HuH-7 (cell line): ENCODE results near the gene SMAD2.

Experiments
- DNase-seq: peaks from one replicate; pipeline ENCODE4 v3.0.0; 2011; ENCODE audit warnings: low spot score

The SMAD2 gene

DNA sequence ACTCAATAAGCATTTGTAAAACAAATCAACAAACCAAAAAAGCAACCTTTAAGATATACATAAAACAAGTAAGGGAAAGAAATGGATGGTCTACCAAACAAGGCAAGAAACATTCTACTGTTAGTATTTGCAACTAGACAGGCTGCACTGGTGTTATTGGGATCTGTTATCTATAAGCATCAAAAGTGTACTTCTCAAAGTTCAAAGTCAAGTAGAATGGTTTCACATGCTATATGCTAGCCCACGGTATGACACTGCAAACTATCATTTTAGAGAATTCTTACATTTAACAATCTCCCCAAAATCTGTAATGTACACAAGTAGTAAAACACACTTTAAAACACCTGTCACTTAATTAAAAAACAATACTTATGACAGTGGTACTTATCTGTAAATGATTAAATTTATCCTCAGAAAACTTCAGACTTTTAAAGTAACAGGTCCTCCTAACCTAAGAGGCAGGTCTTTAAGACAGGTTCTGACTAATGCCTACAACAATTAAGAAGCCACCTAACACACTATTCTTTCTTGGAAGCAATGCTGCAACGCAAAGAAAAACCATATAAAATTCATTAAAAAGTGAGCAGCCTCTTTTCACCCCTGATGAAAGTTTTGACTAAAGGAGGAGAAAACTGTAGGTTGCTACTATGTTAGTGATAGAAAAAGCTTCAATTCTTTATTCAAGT is 34.8 kb downstream of the SMAD2 start:
- no peak for DNase-seq

DNA sequence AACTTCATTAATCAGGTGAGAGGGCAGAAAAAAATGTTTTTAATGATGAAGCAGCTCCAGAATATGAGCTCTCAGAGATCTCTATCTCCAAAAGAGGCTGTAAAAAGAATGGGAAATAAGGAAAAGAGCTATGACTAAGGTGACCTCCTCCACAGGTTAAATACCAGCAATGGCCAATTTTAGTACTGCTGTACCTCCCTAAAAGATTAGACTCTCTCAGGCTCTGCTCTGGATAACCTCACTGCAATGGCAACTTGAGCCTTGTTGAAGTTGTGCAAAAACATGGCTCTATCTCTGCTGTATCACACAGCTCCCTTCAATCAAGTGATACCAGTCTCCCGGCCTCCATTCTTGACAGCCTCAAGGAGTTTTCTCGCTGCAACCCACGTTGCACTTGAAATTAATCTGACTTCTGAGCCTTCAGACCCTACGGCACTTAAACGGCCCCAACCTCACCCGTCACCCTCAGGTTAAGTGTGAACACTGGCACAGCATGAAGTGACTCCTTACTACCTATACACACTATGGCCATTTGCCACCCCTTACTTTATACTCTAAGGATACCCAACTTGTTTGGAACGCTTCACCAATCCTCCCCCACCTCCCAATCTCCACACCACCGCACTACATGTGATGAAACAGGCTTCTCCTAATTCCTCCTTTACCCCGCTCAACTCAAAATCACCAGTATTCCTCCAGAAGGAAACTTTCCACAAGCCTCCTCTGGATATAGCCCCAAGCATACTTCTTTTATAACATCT is 36.3 kb downstream of the SMAD2 start:
- DNase-seq = no peak

DNA sequence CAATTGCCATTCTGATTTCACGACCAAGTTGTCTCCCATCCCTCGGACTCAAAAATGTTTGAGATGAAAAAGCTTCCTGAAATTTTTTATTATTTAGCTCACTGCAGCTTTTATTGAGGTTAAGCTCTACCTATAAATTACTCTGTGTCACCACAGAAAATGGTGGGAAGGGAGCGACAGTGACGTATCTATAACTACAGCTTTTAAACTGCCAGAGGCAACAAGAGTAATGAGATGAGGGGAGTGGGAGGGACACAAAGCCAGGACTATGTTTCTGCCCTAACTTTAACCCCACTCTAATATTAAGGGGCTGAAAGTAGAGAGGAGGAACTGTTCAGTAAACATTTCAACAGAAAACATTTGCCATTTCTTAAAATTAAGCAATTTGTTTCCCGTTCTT is 37.4 kb downstream of the SMAD2 start:
- DNase-seq = no peak

DNA sequence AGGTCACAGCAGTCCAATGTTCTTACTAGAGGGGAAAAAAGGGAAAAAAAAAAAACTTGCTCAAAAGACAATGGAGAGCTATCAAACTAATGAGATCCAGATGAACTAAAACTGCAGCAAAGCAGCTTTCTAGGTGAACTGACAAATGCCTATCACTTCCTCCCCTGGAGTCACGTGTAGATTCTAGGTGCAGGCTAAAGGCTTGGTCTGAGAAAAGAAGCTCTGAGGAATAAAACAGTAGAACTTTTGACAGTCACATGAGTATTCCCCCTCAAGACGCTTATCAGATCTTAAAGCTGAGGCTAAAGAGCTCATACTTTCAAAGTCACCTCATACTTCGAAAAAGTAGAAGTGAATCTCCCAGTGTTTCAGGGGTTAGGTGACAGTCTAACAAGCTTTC is 42.3 kb downstream of the SMAD2 start:
- DNase-seq = no peak

DNA sequence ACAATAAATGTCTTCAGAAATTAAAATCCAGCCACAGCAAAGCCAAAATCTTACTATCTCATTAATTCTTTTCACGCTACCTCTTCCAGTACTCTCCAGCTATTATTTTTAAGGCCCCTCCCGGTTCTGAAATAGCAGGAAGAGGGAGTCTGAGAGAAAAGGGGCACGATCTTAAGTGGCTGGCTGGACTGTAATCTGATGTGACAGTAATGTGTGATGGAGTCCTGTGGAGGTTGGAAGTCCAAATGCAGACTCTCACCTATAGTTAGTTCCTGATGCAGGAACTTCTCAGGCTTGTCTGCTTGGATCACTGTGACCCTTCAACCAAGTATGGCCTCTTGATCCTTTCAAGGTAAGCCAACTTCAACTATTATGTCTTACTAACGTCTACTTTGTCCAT is 43.2 kb downstream of the SMAD2 start:
- no peak for DNase-seq

DNA sequence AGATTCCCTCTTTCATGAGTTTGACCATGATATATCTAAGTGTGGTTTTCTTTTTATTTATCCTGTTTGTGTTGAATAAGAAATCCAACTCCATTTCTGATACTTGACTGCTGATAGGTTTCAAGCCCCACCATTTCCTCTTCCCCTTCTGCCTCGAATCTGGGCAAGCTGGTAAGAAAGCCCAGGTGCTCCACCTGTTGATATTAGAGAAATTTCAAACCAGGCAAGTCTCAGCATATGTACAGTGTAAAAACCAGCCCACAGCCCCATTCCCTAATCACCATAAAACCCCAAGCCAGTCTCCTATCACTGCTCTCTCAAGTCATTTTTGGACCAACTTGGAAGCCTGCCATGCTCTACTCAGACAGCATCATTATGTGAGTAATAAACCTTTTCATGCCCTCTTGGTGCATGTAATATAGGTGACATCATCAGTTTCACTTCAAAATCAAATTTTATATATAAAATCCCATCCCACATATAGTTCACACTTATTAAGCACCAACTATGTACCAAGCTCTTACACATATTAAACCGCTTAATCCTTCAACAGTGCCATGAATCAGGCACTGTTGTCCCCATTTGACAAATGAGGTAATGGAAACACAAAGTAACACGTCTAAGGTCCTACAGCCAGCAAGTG is 46.6 kb downstream of the SMAD2 start:
- DNase-seq = no peak

DNA sequence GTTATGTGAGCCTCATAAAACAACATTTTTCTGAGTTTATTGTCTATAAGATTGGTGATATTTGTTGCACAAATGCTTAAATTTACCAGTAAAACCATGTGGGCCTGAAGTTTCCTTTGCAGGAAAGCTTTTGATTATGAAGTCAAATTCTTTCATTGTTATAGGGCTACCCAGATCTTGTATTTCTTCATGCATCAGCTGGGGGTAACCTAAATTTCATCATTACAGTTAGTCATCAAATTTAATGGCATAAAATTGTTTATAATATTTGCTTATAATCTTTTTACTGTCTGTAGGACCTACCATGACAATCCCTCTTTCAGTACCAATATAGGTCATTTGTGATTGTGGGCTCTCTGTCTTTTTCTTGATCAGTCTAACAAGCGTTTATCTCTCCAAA is 47.8 kb downstream of the SMAD2 start:
- DNase-seq = no peak

DNA sequence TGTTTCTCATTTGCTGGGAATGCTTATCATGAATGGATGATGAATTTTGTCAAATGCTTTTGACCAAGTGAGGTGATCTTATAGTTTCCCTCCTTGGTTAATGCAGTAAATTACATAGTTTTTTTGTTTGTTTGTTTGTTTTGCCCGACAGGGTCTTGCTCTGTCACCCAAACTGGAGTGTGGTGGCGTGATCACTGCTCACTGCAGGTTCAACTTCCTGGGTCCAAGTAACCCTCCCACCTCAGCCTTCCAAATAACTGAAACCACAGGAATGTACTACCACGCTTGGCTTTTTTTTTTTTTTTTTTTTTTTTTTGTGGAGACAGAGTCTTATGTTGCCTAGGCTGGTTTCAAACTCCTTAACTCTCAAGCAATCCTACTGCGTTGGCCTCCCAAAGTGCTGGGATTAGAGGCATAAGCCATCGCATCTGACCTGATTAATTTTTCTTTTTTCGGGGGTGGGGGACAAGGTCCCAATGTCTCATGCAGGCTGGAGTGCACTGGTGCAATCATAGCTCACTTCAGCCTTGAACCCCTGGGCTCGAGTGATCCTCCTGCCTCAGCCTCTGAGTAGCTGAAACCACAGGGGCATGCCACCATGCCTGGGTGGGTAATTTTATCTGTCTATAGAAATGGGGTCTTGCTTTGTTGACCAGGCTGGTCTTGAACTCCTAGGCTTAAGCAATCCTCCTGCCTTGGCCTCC is 48.6 kb downstream of the SMAD2 start:
- DNase-seq = no peak

DNA sequence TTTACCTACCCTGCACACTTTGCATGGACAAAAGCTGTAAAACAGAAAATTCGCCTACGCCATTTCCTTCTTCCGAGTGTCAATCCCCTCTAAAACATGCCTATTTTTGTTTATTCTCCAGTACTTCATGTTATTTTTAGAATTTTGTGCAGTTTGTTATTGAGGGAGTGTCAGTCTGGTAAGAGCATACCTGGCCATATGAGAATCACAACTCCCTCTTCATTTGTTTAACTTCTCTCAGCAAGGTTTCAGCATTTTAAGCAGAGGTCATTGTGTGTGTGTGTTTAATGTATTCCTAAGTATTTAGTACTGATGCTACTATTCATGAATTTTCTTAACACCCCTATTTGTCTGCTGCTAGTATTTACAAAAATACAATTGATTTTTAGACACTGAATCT is 49.4 kb downstream of the SMAD2 start:
- DNase-seq = no peak

DNA sequence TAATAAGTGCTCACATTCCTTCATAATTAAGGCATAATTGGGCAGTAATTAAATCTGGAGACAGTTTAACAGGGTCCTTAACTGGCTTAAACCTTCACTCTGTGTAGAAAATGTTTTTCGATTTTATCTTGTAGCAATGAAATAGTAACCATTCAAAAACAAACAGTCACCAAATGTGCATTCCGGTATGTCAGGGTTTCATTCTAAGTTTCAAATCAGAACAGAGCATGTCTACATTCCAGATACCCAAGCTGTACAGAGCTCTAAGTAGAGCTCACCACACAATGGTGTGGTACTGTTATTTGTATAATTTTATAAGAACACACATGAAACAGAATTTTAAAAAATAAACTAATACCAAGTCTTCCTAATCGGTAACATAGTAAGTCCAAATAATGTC is 52.6 kb downstream of the SMAD2 start:
- no peak for DNase-seq

DNA sequence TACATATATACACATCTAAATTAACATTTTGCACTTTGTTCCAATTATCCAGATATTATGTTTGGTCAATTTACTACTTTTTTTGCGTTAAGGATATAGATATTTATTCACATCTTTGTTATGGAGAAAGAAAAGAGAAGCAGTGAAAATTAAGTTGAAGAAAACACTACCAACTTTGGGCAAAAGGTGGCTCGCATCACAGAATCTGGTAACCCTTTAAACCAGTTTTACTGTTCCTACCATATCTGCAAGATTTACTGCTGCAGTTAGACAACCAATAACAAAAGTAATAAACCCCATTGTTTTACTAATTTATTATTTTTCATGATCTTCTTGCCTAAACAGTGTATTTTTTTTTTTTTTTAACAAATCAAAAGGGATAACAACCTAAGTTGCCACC is 53.6 kb downstream of the SMAD2 start:
- no peak for DNase-seq

DNA sequence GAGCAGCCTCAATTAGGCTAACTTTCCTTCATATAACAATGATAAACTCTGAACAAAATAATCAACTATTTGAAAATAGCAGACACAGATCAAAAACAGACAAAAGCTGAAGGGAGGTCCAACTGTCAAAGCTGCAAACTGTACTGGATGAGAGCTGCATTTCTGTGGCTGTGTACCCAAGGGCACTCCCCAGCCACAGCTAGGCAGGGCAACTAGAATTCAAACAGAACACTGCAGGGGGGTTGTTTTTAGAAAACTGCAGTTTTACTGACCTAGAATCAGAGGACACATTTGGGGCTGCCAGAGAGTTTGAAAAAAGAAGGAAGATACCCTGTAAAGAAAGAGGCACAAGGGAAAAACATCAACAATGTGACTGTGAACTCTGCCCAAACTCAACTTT is 56.8 kb downstream of the SMAD2 start:
- no peak for DNase-seq

DNA sequence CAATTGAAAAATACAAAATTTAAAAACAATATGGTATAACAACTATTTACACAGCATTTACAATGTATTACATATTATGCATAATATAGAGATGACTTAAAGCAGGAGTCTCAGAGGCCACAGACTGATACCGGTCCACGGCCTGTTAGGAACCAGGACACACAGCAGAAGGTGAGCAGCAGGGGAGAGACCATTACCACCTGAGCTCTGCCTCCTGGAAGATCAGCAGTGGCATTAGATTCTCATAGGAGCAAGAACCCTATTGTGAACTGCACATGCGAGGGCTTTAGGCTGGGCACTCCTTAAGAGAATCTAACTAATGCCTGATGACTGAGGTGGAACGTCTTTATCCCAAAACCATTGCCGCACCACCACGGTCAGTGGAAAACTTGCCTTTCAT is 58.0 kb downstream of the SMAD2 start:
- no peak for DNase-seq

DNA sequence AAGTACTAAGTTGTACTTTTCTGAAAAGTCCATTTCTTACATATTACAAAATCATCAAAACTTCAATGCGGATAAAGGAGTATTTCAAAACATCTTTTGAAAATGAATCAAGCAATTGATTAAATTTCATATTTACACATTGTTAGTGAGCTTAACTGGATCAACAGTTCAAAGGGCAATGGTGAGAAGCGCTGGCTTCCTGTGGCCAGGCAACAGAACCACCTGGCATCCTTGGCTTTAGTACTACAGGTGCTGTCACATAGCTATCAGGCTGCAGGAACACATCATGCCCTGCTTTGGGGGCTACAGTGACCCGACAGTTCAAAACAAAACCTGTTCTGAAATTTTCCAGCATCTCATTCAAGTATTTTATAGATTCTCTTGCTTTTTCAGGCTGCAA is 59.2 kb downstream of the SMAD2 start:
- DNase-seq = no peak

DNA sequence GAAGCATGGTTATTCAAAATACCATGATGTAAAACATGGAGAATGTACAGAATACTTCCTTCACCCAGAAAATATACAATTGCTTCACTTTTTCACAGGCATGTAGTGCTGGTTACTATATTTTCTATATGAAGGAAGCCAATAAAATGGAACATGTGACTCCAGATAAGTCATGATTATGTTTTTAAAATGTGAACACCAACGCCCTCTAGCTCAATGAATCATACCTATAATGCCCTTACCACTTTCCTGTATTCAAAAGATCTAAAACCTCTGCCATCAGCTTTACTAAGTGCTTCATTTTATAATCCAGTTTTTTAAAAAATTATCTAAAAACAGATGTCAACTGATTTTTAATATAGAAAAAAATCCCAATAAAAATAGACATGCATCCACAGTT is 59.9 kb downstream of the SMAD2 start:
- DNase-seq = no peak

DNA sequence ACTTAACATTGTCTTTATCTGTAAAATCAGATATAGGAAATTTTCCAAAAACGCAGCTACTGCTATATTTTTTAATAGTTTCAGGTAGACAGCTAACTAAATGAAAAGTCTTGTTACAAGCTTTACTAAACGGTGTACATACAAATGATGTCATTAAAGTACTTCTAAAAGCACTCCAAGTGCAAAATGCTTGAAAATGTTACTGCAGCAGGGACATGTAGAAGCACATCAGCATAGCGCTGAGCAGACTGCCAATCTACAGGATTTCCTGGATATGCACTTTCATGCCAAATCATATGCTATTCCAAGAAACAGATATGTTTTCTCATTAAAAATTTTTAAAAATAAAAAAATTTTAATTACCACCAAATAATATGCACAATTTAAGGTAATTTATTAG is 61.7 kb downstream of the SMAD2 start:
- no peak for DNase-seq

DNA sequence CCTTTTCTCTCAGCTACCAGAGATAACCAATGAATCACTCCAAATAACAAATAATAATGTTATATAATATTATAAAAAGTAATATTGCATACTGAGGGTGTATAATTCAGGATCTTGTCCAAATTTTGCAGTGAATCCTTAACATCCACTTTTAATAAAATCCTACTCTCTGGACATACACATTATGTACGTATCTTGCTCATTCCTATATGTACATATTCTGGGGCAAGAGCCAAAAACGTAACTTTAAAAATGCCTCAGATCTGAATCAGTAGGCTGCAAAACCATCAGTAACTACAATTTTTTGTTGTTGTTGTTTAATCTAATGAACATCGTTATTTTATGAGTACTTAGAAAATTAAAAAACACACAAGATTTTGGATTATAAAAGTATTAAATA is 65.3 kb downstream of the SMAD2 start:
- DNase-seq = no peak

DNA sequence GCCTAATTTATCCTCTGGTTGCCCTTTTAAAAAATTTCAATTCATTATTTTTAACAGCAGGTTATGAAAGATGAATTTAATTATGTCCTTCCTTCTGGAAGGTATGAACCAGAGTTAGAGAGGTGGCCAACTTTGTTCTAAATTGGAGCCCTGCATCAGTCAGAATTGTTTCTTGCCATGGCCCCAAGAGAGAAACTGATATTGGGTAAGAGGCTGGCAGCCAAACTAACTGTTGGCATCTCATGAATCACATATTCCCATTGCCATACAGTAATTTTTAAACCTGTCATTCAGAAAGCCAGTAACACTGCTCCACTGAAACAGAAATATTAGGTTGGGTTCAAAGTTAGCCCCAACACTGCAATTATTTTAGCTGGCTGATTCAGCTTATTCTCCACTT is 67.4 kb downstream of the SMAD2 start:
- no peak for DNase-seq

DNA sequence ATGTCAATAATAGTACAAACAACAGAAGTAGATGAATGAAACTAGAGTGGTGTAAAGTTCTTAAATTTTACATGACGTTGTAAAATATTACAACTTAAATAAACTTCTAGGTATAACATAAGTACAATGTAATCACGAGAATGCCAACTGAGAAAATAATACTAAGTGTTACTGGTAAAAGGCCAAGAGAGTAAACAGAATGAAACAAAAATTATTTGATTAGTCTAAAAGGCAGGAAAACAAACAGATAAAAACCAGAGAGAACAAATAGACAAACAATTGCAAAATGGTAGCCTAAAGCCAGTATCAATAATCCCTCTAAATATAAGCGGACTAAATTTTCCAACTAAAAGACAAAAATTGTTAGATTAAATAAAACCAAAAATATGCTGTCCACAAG is 71.9 kb downstream of the SMAD2 start:
- no peak for DNase-seq

DNA sequence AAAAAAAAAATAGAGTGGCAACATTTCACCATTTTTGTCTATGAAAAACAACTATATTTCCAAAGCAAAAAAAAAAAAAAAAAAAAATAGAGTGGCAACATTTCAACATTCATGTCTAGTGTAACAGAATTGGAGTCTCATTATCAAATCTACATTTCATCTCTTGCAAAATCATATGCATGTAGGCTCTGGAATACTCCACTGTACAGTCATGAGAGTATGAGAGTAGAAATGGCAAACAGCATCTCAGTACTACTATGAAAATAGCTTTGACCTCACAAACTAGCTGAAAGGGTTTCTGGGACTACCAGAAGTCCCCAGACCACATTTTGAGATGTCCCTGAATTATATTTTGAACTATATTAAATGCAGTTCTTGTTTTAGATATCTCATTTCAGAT is 82.8 kb downstream of the SMAD2 start:
- DNase-seq = no peak

DNA sequence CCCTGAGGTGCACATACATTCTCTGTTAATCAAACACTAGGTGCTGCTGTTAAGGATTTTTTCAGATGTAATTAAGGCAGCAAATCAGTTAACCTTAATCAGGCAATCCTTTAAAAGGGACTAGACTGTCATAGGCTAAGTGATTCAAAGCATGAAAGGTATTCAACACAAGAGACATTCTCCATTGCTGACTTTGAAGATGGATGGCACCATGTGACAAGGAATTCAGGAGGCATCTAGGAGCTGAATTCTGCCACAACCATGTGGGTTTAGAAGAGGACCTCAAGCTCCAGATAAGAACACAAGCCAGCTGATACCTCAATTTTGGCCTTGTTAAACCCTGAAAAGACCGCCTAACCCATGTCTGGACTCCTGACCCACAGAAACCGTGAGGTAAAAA is 84.0 kb downstream of the SMAD2 start:
- no peak for DNase-seq

DNA sequence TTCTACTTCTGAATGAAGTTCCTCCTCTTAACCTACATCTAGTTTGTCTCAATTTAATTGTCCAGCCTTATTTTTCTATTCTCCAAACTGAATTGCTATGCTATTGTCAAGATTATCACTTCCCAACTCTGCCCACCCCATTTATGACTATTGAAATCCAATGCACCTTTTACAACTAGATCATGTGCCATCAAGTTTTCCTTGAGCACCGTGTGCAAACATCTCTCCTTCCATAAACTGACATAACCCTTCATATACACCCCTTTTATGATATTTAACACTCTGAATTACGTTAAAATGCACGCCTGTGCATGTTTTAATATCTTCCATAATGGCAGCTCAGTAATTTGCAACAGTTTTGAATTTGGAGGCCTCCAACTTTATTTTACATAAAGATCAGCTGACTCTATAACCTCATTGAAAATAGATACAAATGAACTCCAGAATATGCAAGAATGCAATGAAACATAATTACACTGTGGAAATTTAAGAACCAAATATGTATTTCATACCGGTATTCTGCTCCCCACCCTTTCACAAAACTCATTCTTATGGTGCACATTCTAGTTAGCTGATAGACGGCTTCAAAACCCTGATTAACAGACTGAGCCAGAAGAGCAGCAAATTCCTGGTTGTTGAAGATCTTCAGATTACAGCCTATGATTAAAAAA is 85.5 kb downstream of the SMAD2 start:
- no peak for DNase-seq
